ELF-1 (cell line): ENCODE data around the gene DGKZ.
A peak's percentile ranks its signal among the peaks of the same experiment; 100 is the strongest.

Experiments
- DNase-seq: peaks from one replicate; pipeline ENCODE4 v3.0.0-alpha.2; 2016; ENCODE audit warnings: low read depth, low spot score

The DGKZ gene

GRCh38 chr11:46345131-46345597 lies 2.1 kb upstream of the DGKZ start:
- peak; percentile 76 for DNase-seq

- no peak for DNase-seq
These were observed 1.3 kb upstream of the DGKZ start for GRCh38 chr11:46345881-46346484.

GRCh38 chr11:46347637-46348311 lies 511 bp downstream of the DGKZ start:
- no peak for DNase-seq

GRCh38 chr11:46348566-46349401 lies 1.5 kb downstream of the DGKZ start:
- no peak for DNase-seq

- no peak for DNase-seq
These were observed 3.4 kb downstream of the DGKZ start for GRCh38 chr11:46350695-46351094.

- no peak for DNase-seq
These were observed 3.9 kb downstream of the DGKZ start for GRCh38 chr11:46351148-46351547.

GRCh38 chr11:46351606-46352005 lies 4.3 kb downstream of the DGKZ start:
- DNase-seq = no peak

GRCh38 chr11:46352063-46352841 lies 5.0 kb downstream of the DGKZ start:
- peak; percentile 87 for DNase-seq

- DNase-seq = no peak
These were observed 6.4 kb downstream of the DGKZ start for GRCh38 chr11:46353698-46354097.

GRCh38 chr11:46356924-46357482 lies 9.7 kb downstream of the DGKZ start:
- DNase-seq = no peak

GRCh38 chr11:46357483-46357936 lies 10.2 kb downstream of the DGKZ start:
- DNase-seq = no peak

- DNase-seq = no peak
These were observed 12.7 kb downstream of the DGKZ start for GRCh38 chr11:46359953-46360352.

- DNase-seq = no peak
These were observed 13.6 kb downstream of the DGKZ start for GRCh38 chr11:46360878-46361277.

- DNase-seq = no peak
These were observed 14.3 kb downstream of the DGKZ start for GRCh38 chr11:46361283-46362155.

GRCh38 chr11:46362156-46363030 lies 15.1 kb downstream of the DGKZ start:
- DNase-seq = no peak

GRCh38 chr11:46363031-46363407 lies 15.8 kb downstream of the DGKZ start:
- DNase-seq = no peak

GRCh38 chr11:46363455-46364005 lies 16.3 kb downstream of the DGKZ start:
- DNase-seq = no peak

- DNase-seq = no peak
These were observed 16.8 kb downstream of the DGKZ start for GRCh38 chr11:46364056-46364455.

- DNase-seq = no peak
These were observed 17.5 kb downstream of the DGKZ start for GRCh38 chr11:46364791-46365190.
